AG10803 (cell line): ENCODE results near the gene CTNNA1.

Source experiments
- DNase-seq: peaks from one replicate; pipeline ENCODE4 v3.0.0; 2010; ENCODE audit warnings: low read depth
- H3K4me3 ChIP-seq: 2 replicates; pipeline ENCODE4 v1.5.1; 2011; ENCODE audit warnings: mild to moderate bottlenecking, low read length, control low read depth
- CTCF ChIP-seq: conservative IDR thresholded peaks from 2 replicates; pipeline ENCODE4 v1.5.1; 2011; ENCODE audit warnings: mild to moderate bottlenecking, low read length, control low read depth, inconsistent platforms

CTNNA1 gene

GRCh38 chr5:138974227-138975063, 221.2 kb downstream of the CTNNA1 start:
- peak; percentile 76 for DNase-seq
- no peak overlapping the region for H3K4me3 ChIP-seq
- no peak for TF ChIP-seq CTCF

- TF ChIP-seq CTCF, result no peak
- no peak overlapping the region for H3K4me3 ChIP-seq
- DNase-seq, result peak; percentile 84
Observed at GRCh38 chr5:138975098-138975847, 222.0 kb downstream of the CTNNA1 start.

- no peak overlapping the region for H3K4me3 ChIP-seq
- peak; percentile 39 for DNase-seq
- TF ChIP-seq CTCF, result no peak
Observed at GRCh38 chr5:138978080-138978479, 224.9 kb downstream of the CTNNA1 start.

GRCh38 chr5:138978581-138978980, 225.4 kb downstream of the CTNNA1 start:
- no peak for DNase-seq
- no peak overlapping the region for H3K4me3 ChIP-seq
- no peak for TF ChIP-seq CTCF

GRCh38 chr5:138979684-138980280, 226.6 kb downstream of the CTNNA1 start:
- no peak for TF ChIP-seq CTCF
- DNase-seq, result no peak
- no peak overlapping the region for H3K4me3 ChIP-seq

GRCh38 chr5:138980441-138980840, 227.2 kb downstream of the CTNNA1 start:
- TF ChIP-seq CTCF, result no peak
- H3K4me3 ChIP-seq, result no peak overlapping the region
- DNase-seq, result no peak
